DMS114 treated with DMSO at 0.1 percent for 48 hours (cell line): ENCODE measurements around the gene MAMDC2.
A peak's percentile ranks its signal among the peaks of the same experiment; 100 is the strongest.
"Not testable (repeated sequence)": the region's sequence is repeated elsewhere in the genome, so short reads cannot be mapped to it uniquely, and the experiment has no call there.

ENCODE experiments used
- DNase-seq: peaks from one replicate; lab custom pipeline; 2025; ENCODE audit not compliant: unreplicated experiment; lab: John Stamatoyannopoulos, UW

MAMDC2 gene

DNA sequence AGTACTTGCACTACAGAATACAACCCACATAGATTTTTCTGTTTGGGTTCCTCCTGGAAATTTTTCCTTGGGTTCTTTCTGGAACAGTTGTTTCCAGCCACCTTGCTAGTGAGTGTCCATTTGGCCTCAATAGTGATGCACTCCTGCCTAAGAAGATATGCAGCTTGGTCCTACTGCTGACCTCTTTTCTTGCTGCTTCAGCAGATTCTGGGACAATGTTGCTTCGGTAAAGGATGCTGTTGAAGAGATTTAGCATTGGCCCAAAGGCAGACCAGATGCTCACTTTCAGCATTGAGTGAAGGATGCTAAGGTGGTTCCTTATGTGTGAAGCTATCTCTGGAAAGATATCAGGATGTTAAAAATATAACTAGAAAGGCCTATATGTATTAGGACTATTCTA, 128.9 kb downstream of the MAMDC2 start:
- no peak for DNase-seq

DNA sequence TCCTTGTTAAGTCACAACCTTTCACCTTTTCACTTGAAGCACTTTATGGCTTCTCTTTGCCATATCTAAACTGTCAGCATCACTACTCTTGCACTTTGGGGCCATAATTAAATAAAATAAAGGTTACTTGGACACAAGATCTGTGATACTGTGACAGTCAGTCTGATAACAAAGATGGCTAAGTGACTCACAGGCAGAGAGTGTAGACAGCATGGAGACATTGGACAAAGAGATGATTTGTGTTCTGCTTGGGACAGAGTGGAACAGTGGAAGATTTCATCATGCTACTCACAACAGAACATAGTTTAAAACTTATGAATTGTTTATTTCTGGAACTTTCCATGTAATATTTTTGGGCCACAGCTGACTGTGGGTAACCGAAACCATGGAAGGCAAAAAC, 133.5 kb downstream of the MAMDC2 start:
- DNase-seq, result no peak

GRCh38 chr9:70192707-70193106, 149.1 kb downstream of the MAMDC2 start:
- DNase-seq, result no peak

DNA sequence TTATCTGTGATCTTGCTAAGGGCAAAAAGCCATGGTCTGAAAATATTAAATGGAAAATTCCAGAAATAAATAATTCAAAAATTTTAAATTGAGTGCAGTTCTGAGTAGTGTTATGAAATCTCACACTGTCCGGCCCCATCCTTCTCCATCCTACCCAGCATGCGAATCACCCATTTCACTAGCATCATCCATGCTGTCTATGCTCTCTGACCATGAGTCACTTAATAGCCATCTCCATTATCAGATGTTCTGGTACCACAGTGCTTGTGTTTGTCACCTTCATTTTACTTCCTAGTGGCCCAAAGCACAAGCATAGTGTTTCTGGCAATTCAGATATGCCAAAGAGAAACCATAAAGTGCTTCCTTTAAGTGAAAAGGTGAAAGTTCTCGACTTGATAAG, 151.8 kb downstream of the MAMDC2 start:
- no peak for DNase-seq

GRCh38 chr9:70197216-70198044, 153.8 kb downstream of the MAMDC2 start:
- DNase-seq, result no peak

DNA sequence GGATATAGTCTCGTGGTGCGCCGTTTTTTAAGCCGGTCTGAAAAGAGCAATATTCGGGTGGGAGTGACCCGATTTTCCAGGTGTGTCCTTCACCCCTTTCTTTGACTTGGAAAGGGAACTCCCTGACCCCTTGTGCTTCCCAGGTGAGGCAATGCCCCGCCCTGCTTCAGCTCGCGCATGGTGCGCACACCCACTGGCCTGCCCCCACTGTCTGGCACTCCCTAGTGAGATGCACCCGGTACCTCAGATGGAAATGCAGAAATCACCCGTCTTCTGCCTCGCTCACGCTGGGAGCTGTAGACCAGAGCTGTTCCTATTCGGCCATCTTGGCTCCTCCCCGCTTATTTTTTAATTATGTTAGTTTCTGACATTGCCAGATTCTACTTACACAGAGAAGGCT, 161.1 kb downstream of the MAMDC2 start:
- not testable (repeated sequence) for DNase-seq

DNA sequence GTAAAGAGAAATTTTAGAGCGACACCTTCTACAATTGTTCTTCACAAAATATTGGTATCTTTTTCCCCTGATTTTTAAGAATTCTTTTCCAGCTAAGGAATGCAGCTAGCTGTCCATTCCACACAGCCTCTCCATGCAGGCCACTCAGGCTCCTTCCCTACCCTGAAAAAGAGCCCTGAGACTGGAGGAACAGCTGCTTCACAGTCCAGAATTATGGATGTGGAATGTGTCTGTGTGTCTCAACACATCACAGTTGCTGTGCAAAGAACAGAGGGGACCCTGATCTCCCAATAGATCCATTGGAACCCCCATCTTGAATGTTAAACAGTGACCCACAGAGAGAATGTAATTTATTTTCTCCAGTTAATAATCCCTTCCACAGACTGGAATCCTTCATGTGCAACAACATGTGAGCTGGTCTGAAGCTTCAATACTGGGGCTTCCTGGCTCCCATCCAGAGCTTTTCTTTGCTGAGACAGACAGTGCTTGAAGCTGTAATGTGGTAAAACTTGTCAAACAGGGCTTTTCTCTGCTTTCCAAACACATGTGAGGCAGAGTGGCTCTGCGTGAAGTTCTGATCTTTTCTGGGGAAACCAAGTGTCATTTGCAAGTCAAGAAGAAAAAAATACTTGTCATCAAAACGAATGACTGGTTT, 161.8 kb downstream of the MAMDC2 start:
- no peak for DNase-seq

- no peak for DNase-seq
Observed at GRCh38 chr9:70217029-70217428, 173.4 kb downstream of the MAMDC2 start.

GRCh38 chr9:70218767-70219166, 175.1 kb downstream of the MAMDC2 start:
- DNase-seq, result no peak

DNA sequence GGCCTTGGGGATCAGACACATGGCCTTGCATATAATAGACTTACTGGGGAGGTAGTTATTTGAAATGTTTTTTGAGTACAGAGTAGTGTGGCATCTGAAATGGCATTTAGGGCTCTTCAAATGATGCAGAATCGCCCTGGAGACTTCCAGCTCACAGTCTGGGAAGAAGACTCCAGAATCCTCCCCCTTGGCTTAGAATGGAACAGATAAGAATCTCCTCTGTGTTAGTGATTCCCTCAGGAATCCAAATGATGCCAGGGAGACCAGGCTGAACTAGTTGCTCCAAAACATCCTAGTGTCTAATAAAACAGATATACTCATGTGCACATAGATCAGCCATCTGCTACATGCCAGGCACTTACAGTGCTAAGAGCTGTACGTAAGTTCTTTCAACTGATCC, 176.6 kb downstream of the MAMDC2 start:
- DNase-seq, result no peak

DNA sequence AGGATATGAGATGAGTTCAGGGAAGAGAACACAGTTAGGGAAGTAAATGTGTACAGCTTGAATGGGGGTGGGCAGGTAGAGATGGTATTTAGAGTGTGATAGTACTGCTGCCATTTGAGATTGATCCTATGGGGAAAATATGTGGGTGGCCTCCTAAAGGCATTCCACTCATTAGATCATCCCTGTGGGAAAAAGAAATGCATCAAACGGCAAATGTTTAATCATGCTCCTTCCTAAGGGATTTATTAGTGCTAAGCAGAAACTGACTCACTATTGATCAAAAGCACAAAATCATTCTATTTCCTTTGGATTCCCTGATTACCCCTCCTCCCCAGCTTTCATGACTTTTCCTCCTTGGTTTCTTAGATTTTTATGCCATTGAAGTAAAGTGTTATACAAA, 178.7 kb downstream of the MAMDC2 start:
- no peak for DNase-seq

- no peak for DNase-seq
Observed at GRCh38 chr9:70228118-70228517, 184.5 kb downstream of the MAMDC2 start.

DNA sequence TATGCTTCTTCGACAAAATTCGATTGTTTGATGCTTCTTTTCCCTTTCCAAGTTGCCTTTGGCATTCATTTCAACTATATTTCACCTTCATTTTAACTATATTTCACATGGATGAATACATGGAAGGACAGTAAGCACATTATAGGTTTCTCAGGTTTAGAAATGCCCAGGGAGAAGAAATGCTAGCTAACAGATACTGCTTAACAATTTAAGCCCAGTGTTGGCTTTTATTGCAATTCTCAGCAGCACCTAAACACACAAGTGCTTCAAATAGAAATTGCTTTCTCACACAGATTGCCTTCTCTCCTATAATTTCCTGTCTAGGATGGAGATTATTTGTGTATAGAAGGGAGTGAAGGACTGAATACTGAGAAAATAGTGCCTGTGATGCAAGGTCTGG, 185.0 kb downstream of the MAMDC2 start:
- DNase-seq, result no peak

GRCh38 chr9:70229026-70229425, 185.4 kb downstream of the MAMDC2 start:
- no peak for DNase-seq

- peak; percentile 1 for DNase-seq
Observed at GRCh38 chr9:70229579-70229978, 185.9 kb downstream of the MAMDC2 start.

DNA sequence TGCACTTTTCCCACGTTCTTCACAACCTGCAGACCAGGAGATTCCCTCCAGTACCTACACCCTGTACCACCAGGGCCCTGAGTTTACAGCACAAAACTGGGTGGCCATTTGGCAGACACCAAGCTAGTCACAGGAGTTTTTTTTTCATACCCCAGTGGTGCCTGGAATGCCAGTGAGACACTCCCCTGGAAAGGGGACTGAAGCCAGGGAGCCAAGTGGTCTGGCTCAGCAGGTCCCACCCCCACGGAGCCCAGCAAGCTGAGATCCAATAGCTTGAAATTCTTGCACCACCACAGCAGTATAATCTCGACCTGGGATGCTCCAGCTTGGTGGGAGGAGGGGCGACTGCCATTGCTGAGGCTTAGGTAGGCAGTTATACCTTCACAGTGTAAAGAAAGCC, 188.8 kb downstream of the MAMDC2 start:
- no peak for DNase-seq

DNA sequence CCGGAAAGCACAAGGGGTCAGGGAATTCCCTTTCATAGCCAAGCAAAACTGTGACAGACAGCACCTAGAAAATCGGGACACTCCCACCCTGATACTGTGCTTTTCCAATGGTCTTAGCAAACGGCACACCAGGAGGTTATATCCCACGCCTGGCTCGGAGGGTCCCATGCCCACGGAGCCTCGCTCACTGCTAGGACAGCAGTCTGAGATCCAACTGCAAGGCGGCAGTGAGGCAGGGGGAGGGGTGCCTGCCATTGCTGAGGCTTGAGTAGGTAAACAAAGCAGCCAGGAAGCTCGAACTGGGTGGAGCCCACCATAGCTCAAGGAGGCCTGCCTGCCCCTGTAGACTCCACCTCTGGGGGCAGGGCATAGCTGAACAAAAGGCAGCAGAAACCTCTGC, 190.6 kb downstream of the MAMDC2 start:
- not testable (repeated sequence) for DNase-seq

GRCh38 chr9:70245952-70246351, 202.3 kb downstream of the MAMDC2 start:
- not testable (repeated sequence) for DNase-seq

DNA sequence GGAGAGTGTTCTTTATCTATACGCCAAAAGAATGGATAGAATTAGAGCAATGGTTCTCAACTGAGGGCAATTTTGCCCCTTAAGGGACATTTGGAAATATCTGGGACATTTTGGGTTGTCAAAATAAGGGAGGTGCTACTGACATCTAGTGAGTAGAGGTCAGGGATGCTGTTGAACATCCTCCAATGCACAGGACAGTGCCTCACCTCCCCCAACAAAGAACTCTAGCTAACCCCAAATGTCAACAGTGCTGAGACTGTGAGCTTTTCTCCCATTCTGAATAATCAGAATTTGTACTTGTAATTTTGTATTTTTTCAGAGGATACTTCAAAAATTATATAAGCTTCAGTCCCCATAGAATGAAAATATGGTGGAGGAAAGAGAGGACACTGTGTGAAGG, 206.6 kb downstream of the MAMDC2 start:
- DNase-seq, result no peak

DNA sequence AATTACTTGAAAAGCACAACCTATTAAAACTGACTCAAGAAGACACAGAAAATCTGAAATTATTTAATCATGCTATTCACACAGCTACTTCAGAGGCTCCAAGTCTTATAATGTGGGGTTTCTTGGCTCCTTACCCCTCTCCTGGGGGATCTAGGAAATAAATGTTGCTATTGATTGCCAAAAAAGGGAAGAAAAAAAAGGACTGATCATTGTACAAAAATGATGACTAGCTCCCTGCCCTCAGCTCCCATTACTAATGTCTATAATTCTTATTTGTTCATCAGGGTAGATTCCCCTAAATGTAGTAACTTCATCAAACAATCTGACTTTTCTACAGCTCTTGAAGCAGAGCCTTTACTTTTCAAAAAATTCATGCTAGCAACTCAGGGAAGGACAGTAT, 211.8 kb downstream of the MAMDC2 start:
- DNase-seq, result no peak

DNA sequence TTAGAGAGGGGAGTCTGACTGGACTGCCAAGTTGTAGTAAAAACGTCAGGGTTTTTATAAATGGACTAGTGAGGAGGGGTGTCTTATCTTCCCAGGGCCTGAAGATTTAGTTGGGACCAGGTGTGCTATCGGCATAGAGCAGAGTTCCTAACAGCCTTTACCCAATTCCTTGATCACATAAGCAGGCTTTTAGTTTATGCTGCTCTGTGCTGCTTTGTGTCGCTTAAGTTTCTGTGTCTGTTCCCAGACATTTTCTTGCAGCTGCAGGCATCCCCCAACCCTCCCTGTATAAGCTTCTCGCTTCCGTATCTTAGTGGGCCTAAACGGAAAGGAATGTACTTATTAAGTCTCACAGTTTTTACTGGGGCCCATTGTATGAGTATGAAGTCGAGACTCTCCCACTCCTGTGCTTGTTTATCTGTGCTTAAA, 212.5 kb downstream of the MAMDC2 start:
- DNase-seq, result no peak

DNA sequence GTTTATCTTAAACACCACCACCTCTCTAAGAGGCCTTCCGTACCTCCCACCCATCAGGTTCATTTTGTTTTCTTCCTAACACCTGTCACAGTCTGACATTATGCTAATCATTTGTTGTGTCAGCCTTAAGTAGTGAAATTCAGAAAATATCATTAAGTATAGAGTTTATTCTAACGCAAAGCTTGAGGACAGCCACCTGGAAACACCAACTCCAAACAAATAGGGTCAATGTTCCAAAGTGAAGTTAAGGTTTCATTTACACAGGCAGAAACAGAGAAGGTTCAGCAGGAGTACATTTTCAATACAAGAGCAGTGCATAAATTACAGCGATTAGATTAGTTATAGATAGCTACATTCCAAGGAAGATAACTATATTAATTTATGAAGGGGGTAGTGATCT, 213.9 kb downstream of the MAMDC2 start:
- no peak for DNase-seq
